ENCODE measurements around the gene FKBP5. TPM values are rescaled to one million over a fixed set of nuclear protein-coding genes. Genes with fewer than 3 reads are reported as not detected.

Gene FKBP5
- total RNA-seq, 4 donors from 2014 or later, result 65.0 to 273 (median 103) TPM

DNA sequence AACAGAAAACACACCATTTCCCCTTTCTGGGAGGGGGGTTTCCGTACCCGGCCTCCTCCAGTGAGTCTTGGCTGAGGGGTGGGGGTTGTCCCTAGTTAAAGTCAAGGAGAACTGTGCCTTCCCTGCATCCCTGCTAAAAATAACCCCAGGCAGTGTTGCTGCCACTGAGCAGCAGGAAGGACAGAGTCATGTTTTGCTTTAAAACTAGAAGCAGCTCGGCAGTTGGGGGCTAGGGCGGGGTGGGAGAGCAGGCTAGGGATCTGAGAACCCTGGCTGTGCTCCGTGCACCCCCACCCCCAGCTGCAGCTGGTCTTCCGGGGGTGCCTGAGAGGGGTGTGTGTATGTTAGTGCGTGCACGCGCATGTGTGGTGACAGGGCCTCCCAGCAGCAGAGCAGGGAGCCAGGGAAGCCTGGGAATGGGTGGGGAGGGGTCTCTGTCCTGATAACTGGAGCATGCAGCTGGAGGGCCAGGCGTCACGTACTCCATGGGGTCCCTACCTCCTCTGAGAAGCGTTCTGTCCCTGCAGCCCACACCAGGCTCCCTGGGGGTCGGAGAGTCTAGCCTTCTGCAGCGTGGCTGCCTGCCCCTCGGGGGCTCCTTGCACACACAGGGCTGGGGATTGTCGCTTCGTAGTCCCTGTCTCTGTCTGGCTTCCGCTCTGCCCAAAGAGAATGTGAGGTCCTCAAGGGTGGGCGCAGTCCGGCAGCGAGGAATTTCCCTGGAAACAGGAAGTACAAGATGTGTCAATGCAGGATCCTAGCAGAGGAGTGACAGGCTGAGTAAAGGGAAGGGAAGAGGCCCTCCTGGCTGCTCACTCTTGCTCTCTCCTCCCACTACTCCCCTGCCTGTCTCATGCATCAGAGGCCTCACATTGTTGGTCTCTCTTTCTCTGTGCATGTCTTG lies 31.4 kb upstream of the FKBP5 start:
- Histone ChIP-seq H3K9me3 (no peaks in the 10 kb centered on the region), H3K27me3 (no peaks in the 10 kb centered on the region), H3K4me3 (peak overlapping the region in 2 of 4 donors; percentile 13 to 45), H3K4me1 (peaks cover 28 to 77% (median 60%) of the 10 kb centered on the region in 3 donors), H3K36me3 (no peaks in the 10 kb centered on the region), H3K27ac (peak overlapping the region; percentile 58 to 100 (median 80))
- intact Hi-C loops (cut with DNase I), result no loop called here
- no peak for DNase-seq
- TF ChIP-seq, protein P1, sequence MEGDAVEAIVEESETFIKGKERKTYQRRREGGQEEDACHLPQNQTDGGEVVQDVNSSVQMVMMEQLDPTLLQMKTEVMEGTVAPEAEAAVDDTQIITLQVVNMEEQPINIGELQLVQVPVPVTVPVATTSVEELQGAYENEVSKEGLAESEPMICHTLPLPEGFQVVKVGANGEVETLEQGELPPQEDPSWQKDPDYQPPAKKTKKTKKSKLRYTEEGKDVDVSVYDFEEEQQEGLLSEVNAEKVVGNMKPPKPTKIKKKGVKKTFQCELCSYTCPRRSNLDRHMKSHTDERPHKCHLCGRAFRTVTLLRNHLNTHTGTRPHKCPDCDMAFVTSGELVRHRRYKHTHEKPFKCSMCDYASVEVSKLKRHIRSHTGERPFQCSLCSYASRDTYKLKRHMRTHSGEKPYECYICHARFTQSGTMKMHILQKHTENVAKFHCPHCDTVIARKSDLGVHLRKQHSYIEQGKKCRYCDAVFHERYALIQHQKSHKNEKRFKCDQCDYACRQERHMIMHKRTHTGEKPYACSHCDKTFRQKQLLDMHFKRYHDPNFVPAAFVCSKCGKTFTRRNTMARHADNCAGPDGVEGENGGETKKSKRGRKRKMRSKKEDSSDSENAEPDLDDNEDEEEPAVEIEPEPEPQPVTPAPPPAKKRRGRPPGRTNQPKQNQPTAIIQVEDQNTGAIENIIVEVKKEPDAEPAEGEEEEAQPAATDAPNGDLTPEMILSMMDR (IDR thresholded peaks at IDR 0.05), result no peak
- TF ChIP-seq POLR2A (IDR thresholded peaks at IDR 0.05), result peak in 1 of 4 donors; percentile 28
- 25 to 72% methylated on average over 9 to 17 of the region's 21 CpGs for WGBS, 2 donors

DNA sequence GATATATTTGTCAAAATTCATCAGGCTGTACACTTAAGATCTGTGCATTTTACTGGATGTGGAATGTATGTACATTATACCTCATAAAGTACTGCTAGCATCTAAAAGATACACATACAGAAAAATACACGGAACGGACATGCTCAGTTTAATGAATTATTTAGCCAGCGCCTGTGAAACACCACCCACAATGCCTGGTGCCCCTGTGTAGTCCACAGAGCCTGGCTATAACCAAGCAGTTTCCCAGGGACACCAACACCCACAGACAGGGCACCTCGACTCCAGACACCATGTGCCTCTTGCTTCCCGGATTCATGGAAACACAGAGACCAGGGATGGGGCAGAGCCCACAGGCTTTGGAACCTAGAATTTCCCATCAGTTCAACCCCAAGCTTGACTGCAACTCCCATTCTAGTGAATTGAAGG lies 30.7 kb upstream of the FKBP5 start:
- 61 to 74% methylated on average over 5 of the region's 5 CpGs for WGBS, 2 donors
- peaks cover 21 to 70% (median 53%) of the 10 kb centered on the region in 3 donors for H3K4me1 ChIP-seq
- no peaks in the 10 kb centered on the region for H3K36me3 ChIP-seq
- peak overlapping the region in 2 of 4 donors; percentile 13 to 45 for H3K4me3 ChIP-seq
- intact Hi-C loops (cut with DNase I), result no loop called here
- H3K27me3 ChIP-seq, result no peaks in the 10 kb centered on the region
- peak overlapping the region; percentile 58 to 100 (median 80) for H3K27ac ChIP-seq
- H3K9me3 ChIP-seq, result no peaks in the 10 kb centered on the region
- no peak for DNase-seq
- TF ChIP-seq, protein P1 (IDR thresholded peaks at IDR 0.05), result no peak
- TF ChIP-seq POLR2A (IDR thresholded peaks at IDR 0.05), result no peak

DNA sequence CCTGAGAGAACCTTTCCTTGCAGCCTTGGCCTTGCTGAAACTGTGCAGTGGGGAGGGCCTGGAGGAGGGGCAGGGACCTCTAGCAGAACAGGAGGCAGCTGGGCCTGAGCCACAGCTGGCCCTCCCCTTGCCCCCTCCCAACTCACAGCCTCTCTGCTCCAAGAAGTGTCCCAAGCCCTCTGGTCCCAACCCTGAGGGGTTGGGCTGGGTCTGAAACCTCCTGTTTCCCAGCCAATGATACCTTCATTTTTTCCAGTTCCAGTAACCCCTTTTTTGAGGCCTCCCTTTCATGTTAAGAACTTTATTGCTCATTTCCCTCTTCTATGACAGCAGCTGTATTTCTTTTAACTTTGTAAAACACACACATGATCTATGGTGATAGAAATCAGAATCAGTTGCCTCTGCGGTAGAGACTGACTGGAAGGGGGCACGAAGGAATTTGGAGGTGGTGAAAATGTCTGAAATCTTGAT lies 30.2 kb upstream of the FKBP5 start:
- peaks cover 18 to 66% (median 48%) of the 10 kb centered on the region in 3 donors for H3K4me1 ChIP-seq
- H3K27me3 ChIP-seq, result no peaks in the 10 kb centered on the region
- no peaks in the 10 kb centered on the region for H3K36me3 ChIP-seq
- intact Hi-C loops (cut with DNase I), result no loop called here
- H3K27ac ChIP-seq, result peak overlapping the region; percentile 18 to 100 (median 80)
- no peak overlapping the region for H3K4me3 ChIP-seq
- WGBS, 2 donors, result 57 to 71% methylated on average over 2 of the region's 2 CpGs
- no peaks in the 10 kb centered on the region for H3K9me3 ChIP-seq
- TF ChIP-seq, protein P1 (IDR thresholded peaks at IDR 0.05), result no peak
- no peak for TF ChIP-seq POLR2A (IDR thresholded peaks at IDR 0.05)
- no peak for DNase-seq

DNA sequence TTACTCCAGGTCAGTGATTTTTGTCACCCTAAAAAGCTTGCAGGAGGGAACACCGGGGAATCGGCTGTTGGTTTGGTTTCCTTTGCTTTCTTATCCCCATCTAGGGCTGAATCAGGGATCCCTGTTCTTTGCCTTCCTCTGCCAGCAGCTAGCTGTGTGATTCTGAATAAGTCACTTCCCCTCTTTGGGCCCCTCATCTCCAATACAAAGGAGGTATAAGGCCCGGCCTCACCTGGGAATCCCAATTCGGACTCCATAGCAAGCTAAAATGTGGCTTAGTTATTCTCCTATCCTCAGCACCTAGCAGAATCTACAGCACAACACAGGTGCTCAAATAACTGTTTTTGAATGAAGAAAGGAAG lies 29.6 kb upstream of the FKBP5 start:
- Histone ChIP-seq H3K27ac (peak overlapping the region in 3 of 4 donors; percentile 71 to 100 (median 90)), H3K9me3 (no peaks in the 10 kb centered on the region), H3K4me3 (no peak overlapping the region)

More for the DNA sequence above, 29.6 kb upstream of the FKBP5 start:
- 65 to 79% methylated on average over 3 to 4 of the region's 4 CpGs for WGBS, 2 donors
- TF ChIP-seq POLR2A (IDR thresholded peaks at IDR 0.05), result no peak
- TF ChIP-seq, protein P1 (IDR thresholded peaks at IDR 0.05), result no peak
- Histone ChIP-seq H3K4me1 (peaks cover 16 to 60% (median 42%) of the 10 kb centered on the region in 3 donors), H3K36me3 (no peaks in the 10 kb centered on the region), H3K27me3 (no peaks in the 10 kb centered on the region)
- DNase-seq, result no peak
- intact Hi-C loops (cut with DNase I), result no loop called here

Data from esophagus squamous epithelium (tissue), 5 donors.